Measurements from ENCODE around the gene ECHDC3. TPM values are rescaled to one million over a fixed set of nuclear protein-coding genes. Genes with fewer than 3 reads are reported as not detected.

Gene ECHDC3
- total RNA-seq, 1 donor from 2014 or later: 12.5 TPM

- POLR2A ChIA-PET: no interaction called here
These were observed 54.3 kb downstream of the ECHDC3 start for GRCh38 chr10:11796474-11796873.

GRCh38 chr10:11797281-11797680 is 55.1 kb downstream of the ECHDC3 start:
- intact Hi-C loops (cut with micrococcal nuclease): loop anchor here (10.0 kb wide), 1 partner anchor 1278 kb away; no protein-coding TSS in a partner anchor
- Mint-ChIP-seq H3K4me3 (no peak overlapping the region), H3K36me3 (ENCODE audit: low read depth) (no peaks in the 10 kb centered on the region), H3K4me1 (peaks cover 4% of the 10 kb centered on the region), H3K9me3 (no peaks in the 10 kb centered on the region), H3K27ac (no peak overlapping the region), H3K27me3 (peaks cover 3% of the 10 kb centered on the region)
- ChIA-PET CTCF (no interaction called here), POLR2A (no interaction called here)
- DNase-seq (no peak), ATAC-seq (ENCODE audit: low read depth) (no peak)
- TF ChIP-seq CTCF (IDR thresholded peaks at IDR 0.05): no peak

More at GRCh38 chr10:11796474-11796873, 54.3 kb downstream of the ECHDC3 start:
- DNase-seq: no peak
- Mint-ChIP-seq H3K27me3 (peaks cover 2% of the 10 kb centered on the region), H3K27ac (no peak overlapping the region), H3K9me3 (no peaks in the 10 kb centered on the region), H3K4me1 (peaks cover 4% of the 10 kb centered on the region), H3K4me3 (no peak overlapping the region), H3K36me3 (ENCODE audit: low read depth) (no peaks in the 10 kb centered on the region)
- TF ChIP-seq CTCF (IDR thresholded peaks at IDR 0.05): no peak
- CTCF ChIA-PET: no interaction called here
- no peak for ATAC-seq (ENCODE audit: low read depth)
- intact Hi-C loops (cut with micrococcal nuclease): loop anchor here (10.0 kb wide), 1 partner anchor 1278 kb away; no protein-coding TSS in a partner anchor

- no peak overlapping the region for H3K4me3 Mint-ChIP-seq
- H3K36me3 Mint-ChIP-seq (ENCODE audit: low read depth): no peaks in the 10 kb centered on the region
- no peak for ATAC-seq (ENCODE audit: low read depth)
- CTCF ChIA-PET: no interaction called here
- no peak overlapping the region for H3K27ac Mint-ChIP-seq
- H3K4me1 Mint-ChIP-seq: peaks cover 4% of the 10 kb centered on the region
- POLR2A ChIA-PET: no interaction called here
- H3K27me3 Mint-ChIP-seq: peaks cover 3% of the 10 kb centered on the region
- no peak for DNase-seq
- no peaks in the 10 kb centered on the region for H3K9me3 Mint-ChIP-seq
- TF ChIP-seq CTCF (IDR thresholded peaks at IDR 0.05): no peak
- intact Hi-C loops (cut with micrococcal nuclease): loop anchor here (10.0 kb wide), 1 partner anchor 1277 kb away; no protein-coding TSS in a partner anchor
These were observed 55.9 kb downstream of the ECHDC3 start for GRCh38 chr10:11797847-11798633.

GRCh38 chr10:11798845-11799735 is 56.9 kb downstream of the ECHDC3 start:
- Mint-ChIP-seq H3K36me3 (ENCODE audit: low read depth) (no peaks in the 10 kb centered on the region), H3K27ac (no peak overlapping the region), H3K4me1 (peaks cover 4% of the 10 kb centered on the region), H3K9me3 (no peaks in the 10 kb centered on the region), H3K4me3 (no peak overlapping the region), H3K27me3 (peaks cover 3% of the 10 kb centered on the region)
- ChIA-PET CTCF (no interaction called here), POLR2A (no interaction called here)
- DNase-seq (no peak), ATAC-seq (ENCODE audit: low read depth) (no peak)
- intact Hi-C loops (cut with micrococcal nuclease): loop anchor here (10.0 kb wide), 1 partner anchor 1276 kb away; no protein-coding TSS in a partner anchor
- no peak for TF ChIP-seq CTCF (IDR thresholded peaks at IDR 0.05)

GRCh38 chr10:11799736-11800080 is 57.5 kb downstream of the ECHDC3 start:
- no peak for TF ChIP-seq CTCF (IDR thresholded peaks at IDR 0.05)
- no peak for DNase-seq
- Mint-ChIP-seq H3K4me1 (peaks cover 4% of the 10 kb centered on the region), H3K4me3 (no peak overlapping the region), H3K27me3 (peaks cover 3% of the 10 kb centered on the region), H3K36me3 (ENCODE audit: low read depth) (no peaks in the 10 kb centered on the region), H3K27ac (no peak overlapping the region), H3K9me3 (no peaks in the 10 kb centered on the region)
- intact Hi-C loops (cut with micrococcal nuclease): loop anchor here (10.0 kb wide), 1 partner anchor 1275 kb away; no protein-coding TSS in a partner anchor
- ChIA-PET CTCF (no interaction called here), POLR2A (no interaction called here)
- no peak for ATAC-seq (ENCODE audit: low read depth)
